NCI-H345 treated with DMSO at 0.1 percent for 48 hours (cell line): ENCODE results near the gene DLX6.
"Not testable (repeated sequence)": the region's sequence is repeated elsewhere in the genome, so short reads cannot be mapped to it uniquely, and the experiment has no call there.

Source experiments
- DNase-seq: peaks from one replicate; lab custom pipeline; 2025; ENCODE audit not compliant: unreplicated experiment; lab: John Stamatoyannopoulos, UW

Gene DLX6

GRCh38 chr7:97021747-97022490 is 16.6 kb downstream of the DLX6 start:
- no peak for DNase-seq

- DNase-seq: no peak
Observed at GRCh38 chr7:97022491-97023306, 17.3 kb downstream of the DLX6 start.

GRCh38 chr7:97024209-97025129 is 19.1 kb downstream of the DLX6 start, which contains the start of gene DLX5:
Gene DLX5 (minus strand): TSS chr7:97024831. CDS start chr7:97024623, 208 bp downstream.
- peak; percentile 47 for DNase-seq

- no peak for DNase-seq
Observed at GRCh38 chr7:97025130-97025499, 19.8 kb downstream of the DLX6 start.

- no peak for DNase-seq
Observed at GRCh38 chr7:97025983-97026714, 20.8 kb downstream of the DLX6 start.

GRCh38 chr7:97026715-97027426 is 21.5 kb downstream of the DLX6 start:
- DNase-seq: no peak

- DNase-seq: peak; percentile 53
Observed at GRCh38 chr7:97027427-97028234, 22.3 kb downstream of the DLX6 start.

- not testable (repeated sequence) for DNase-seq
Observed at GRCh38 chr7:97034213-97034852, 29.0 kb downstream of the DLX6 start.

GRCh38 chr7:97039374-97040065 is 34.2 kb downstream of the DLX6 start:
- no peak for DNase-seq

GRCh38 chr7:97043281-97043680 is 37.9 kb downstream of the DLX6 start:
- no peak for DNase-seq
